OCI-M2 (cell line): ENCODE measurements around the gene DRC1.
A peak's percentile ranks its signal among the peaks of the same experiment; 100 is the strongest.
"Not testable (repeated sequence)": the region's sequence is repeated elsewhere in the genome, so short reads cannot be mapped to it uniquely, and the experiment has no call there.

Experiments
- DNase-seq: peaks from one replicate; lab custom pipeline; 2025; ENCODE audit not compliant: unreplicated experiment; lab: John Stamatoyannopoulos, UW

DRC1 gene

GRCh38 chr2:26401739-26402541 is at the start of gene DRC1:
DRC1 (plus strand) TSS chr2:26401920; CDS start chr2:26401990, 70 bp downstream.
- no peak for DNase-seq

GRCh38 chr2:26352892-26353291 is 48.8 kb upstream of the DRC1 start:
- no peak for DNase-seq

GRCh38 chr2:26354469-26354868 is 47.3 kb upstream of the DRC1 start:
- DNase-seq, result not testable (repeated sequence)

GRCh38 chr2:26355038-26355995 is 46.4 kb upstream of the DRC1 start:
- DNase-seq, result peak; percentile 14

- DNase-seq, result no peak
These were observed 45.6 kb upstream of the DRC1 start for GRCh38 chr2:26356111-26356510.

GRCh38 chr2:26356771-26357170 is 44.9 kb upstream of the DRC1 start:
- no peak for DNase-seq

DNA sequence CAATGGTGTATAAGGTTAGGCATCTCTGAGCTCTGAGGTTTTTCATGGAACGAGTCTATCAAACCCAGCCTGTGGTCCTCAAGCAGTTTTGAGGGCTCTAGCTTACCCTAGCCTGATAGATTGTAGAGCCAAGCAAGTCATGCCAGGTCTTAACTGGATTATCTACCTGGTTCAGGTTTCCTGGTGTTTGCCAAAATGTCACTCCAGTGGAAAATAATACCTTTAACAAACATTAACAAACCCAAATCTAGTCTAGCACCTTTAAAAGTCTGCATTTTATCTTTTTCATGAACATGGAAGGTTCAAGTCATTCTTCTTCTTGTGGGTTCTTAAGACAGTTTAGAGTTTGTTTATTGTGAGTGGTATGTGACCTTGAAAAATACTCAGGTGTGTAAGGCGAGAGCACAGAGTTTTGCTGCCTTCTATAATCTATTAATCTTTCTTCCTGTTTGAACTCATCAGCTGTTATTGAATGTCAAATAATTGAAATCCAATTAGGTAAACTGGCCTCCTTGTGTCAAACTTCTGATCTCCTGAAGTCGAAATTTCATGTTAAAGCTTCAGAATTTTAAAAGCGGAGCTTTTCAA is 41.7 kb upstream of the DRC1 start:
- DNase-seq, result no peak

DNA sequence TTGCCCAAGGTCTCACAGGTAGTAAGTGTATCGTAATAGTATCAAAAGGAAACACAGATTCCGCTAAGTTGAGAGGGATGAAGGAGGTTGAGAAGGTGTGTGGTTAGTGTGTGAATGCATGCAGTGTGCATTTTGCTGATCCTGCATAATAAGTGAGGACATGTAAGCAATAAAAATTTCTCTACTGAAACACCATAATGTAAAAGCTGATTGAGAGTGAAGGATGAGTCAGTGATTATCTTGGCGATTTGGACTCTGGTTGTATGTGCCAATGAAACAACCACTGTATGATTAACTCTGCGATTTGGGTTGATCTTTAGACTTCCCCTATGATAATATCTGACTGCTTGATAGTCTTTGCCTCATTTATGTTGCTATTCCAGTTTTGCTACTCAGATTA is 38.4 kb upstream of the DRC1 start:
- DNase-seq, result no peak

GRCh38 chr2:26363958-26364357 is 37.8 kb upstream of the DRC1 start:
- no peak for DNase-seq

GRCh38 chr2:26364669-26365068 is 37.1 kb upstream of the DRC1 start:
- DNase-seq, result no peak

DNA sequence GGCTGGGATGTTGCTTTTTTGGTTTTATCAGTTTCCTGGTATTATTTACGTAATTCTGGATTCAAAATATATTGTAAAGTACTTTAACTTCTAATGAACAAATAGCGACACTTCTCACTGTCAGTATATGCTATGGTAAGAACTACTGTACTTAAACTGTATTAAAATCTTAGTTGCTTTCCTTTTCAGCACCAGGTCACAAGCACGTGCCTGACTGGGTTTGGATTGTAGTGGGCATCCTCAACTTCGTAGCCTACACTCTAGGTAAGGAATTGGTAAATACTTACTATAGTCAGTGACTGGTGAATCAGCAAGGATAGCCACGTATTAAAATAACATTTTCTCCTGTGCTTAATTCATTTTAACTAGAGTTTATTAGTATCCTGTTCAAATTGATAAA is 34.8 kb upstream of the DRC1 start:
- no peak for DNase-seq

DNA sequence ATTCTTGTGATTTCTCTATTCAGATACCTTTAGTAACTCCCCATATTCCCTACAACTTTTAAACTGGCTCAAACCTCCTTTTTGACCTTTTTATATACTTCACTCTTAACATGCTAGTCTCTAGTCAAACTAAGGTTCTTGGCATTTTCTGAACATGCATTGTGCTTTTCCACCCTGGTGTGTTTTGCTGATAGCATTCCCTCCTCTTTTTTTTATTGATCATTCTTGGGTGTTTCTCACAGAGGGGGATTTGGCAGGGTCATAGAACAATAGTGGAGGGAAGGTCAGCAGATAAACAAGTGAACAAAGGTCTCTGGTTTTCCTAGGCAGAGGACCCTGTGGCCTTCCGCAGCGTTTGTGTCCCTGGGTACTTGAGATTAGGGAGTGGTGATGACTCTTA is 32.1 kb upstream of the DRC1 start:
- not testable (repeated sequence) for DNase-seq

DNA sequence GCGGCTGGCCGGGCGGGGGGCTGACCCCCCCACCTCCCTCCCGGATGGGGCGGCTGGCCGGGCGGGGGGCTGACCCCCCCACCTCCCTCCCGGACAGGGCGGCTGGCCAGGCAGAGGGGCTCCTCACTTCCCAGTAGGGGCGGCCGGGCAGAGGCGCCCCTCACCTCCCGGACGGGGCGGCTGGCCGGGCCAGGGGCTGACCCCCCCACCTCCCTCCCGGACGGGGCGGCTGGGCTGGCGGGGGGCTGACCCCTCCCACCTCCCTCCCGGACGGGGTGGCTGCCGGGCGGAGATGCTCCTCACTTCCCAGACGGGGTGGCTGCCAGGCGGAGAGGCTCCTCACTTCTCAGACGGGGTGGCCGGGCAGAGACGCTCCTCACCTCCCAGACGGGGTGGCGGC is 30.8 kb upstream of the DRC1 start:
- not testable (repeated sequence) for DNase-seq

- no peak for DNase-seq
These were observed 24.9 kb upstream of the DRC1 start for GRCh38 chr2:26376799-26377198.

DNA sequence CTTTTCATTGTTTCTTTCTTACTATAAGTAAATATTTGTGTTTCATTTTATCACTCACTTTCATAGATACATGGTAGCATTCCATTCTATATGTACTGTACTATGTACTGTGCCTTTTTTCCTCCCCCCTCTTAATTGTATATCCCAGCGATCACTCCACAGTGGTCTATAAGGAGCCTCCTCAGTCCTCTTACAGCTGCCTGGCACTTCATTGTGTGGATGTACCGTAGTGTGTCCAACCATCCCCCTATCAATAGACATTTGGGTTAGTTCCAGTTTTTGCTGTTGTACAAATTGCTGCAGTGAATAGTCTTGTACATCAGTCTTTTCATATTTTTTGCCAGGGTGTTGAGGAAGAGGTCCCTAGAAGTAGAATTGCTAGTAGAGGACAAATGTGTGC is 21.4 kb upstream of the DRC1 start:
- DNase-seq, result no peak

- DNase-seq, result no peak
These were observed 19.2 kb upstream of the DRC1 start for GRCh38 chr2:26382564-26382963.

- DNase-seq, result no peak
These were observed 17.5 kb upstream of the DRC1 start for GRCh38 chr2:26384183-26384582.

GRCh38 chr2:26384597-26384996 is 17.1 kb upstream of the DRC1 start:
- DNase-seq, result no peak

- no peak for DNase-seq
These were observed 14.5 kb upstream of the DRC1 start for GRCh38 chr2:26387189-26387588.

- DNase-seq, result no peak
These were observed 7.0 kb upstream of the DRC1 start for GRCh38 chr2:26394694-26395093.

DNA sequence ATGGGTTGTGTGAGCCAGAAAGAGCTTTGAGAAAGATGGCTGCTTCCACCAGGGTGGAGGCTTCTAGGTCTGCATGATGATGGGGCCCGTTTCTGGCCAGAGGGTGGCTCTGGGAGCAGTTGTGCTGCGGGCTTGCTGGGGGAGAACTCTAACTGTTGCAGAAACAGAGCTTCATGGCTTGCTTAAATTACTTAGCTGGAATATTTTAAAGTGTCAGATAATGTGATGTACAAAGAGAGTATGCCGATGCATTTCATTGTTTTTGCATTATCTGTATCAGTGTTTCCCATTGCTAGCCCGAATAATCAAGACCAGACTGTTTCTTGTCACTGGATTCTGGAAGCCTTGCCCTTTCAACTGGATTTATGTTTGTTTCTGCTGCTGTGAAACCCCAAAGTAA is 6.3 kb upstream of the DRC1 start:
- DNase-seq, result no peak
